Stimulated activated CD8-positive, alpha-beta memory T cell treated with anti-CD3 and anti-CD28 coated beads, Interleukin-7, amount 100 ng/mL, for 48 hours (primary cell): ENCODE measurements around the gene BOC.

Source experiments
- DNase-seq, 2 donors: peaks; one replicate each; pipeline ENCODE4 v3.0.0-alpha.2; 2020; ENCODE audit warnings: low read depth in 1 of 2; ENCODE audit errors: extremely low read depth in 1 of 2

BOC gene

DNA sequence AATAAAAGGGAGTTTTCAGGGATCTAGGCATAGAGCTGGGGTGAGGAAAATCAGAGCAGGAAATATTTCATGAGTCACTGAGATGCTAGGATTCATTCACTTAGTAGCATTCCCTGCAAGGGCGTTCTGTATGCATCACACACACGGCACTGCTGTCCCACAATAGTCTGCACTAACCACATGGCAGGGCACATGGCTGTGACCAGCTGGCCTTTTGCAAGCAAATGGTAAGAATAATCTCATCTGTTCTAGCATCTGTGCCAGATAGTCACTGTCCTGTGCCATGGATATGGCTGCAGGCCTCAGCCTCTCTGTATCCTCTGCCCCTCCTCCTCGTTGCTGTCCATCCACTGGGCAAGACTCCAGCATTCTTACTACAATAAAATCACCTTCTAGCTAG is 37.8 kb downstream of the BOC start:
- DNase-seq, result no peak

DNA sequence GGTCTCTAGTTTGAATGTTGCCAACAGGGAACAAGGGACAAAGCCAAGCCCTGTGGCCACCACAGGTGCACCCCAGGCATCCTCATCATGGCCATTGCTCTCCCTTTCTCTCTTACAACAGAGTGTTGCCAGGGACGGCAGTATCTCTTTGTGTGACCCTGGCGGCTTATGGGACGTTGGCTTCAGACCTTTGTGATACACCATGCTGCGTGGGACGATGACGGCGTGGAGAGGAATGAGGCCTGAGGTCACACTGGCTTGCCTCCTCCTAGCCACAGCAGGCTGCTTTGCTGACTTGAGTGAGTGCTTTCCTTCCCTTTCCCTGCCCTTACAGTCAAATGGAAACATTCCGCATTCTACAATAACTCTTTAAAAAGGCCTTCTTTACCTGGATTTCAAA is 38.2 kb downstream of the BOC start:
- DNase-seq, result no peak

DNA sequence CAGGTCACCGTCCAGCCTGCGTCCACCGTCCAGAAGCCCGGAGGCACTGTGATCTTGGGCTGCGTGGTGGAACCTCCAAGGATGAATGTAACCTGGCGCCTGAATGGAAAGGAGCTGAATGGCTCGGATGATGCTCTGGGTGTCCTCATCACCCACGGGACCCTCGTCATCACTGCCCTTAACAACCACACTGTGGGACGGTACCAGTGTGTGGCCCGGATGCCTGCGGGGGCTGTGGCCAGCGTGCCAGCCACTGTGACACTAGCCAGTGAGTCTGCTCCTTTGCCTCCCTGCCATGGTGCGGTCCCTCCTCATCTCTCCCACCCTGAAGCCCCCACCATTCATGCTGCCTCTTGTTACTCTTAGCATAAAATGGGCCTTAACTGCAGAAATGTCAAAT is 39.2 kb downstream of the BOC start:
- no peak for DNase-seq

DNA sequence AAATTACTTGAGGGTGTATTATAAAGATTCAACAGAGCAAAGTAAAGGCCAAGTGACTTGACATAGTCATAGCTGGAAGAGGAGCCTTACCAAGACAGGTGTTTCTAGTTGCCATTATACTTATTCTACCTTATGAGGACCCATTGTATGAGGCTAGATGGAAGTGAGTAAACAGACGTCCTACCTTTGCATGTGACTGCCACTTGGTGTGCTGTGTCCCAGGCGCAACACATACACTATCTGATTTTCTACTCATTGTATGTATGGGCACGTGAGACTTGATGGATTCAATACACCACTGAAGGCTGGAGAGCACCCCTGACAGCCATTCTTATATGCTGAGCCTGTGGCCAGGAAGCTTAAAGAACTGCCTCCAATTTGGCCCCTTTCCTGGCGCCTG is 40.5 kb downstream of the BOC start:
- no peak for DNase-seq

DNA sequence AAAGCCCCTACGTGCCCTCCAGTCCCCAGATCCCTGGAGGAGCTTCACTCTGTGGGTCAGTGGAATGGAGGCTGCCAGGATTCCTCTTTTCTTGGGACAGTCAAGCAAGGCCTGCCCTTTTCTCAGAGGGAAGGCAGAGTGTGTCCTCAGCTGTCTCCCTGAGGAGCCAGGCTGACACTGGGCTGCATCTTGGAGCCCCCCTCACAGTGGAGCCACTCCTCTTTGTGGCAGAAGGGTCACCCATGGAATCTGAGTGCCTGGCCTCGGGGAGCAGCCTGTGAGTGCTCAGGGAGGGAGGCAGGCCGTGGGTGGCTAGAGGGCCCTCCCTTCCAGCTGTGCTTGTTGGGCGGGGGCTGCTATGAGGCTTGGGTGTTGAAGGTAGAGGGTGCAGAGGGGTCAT is 41.2 kb downstream of the BOC start:
- DNase-seq, result no peak

DNA sequence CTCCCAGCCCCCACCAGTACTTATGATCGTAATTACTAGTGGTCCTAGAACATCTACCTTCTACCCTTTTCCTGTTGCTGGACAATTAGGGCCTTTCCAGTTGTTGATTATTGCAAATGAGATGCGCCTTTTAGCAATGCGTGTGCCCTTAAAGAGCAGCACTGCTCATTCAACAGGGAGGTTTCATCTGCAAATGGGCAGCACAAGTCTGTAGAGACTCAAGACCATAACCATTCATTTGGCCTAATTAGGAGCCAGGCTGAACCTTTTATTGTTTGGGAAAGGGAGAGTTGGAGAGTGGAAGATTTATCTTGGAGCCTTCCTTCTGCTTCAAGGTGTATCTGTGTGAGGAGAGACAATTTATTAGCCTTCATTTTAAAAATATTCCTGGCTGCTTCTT is 42.3 kb downstream of the BOC start:
- no peak for DNase-seq

DNA sequence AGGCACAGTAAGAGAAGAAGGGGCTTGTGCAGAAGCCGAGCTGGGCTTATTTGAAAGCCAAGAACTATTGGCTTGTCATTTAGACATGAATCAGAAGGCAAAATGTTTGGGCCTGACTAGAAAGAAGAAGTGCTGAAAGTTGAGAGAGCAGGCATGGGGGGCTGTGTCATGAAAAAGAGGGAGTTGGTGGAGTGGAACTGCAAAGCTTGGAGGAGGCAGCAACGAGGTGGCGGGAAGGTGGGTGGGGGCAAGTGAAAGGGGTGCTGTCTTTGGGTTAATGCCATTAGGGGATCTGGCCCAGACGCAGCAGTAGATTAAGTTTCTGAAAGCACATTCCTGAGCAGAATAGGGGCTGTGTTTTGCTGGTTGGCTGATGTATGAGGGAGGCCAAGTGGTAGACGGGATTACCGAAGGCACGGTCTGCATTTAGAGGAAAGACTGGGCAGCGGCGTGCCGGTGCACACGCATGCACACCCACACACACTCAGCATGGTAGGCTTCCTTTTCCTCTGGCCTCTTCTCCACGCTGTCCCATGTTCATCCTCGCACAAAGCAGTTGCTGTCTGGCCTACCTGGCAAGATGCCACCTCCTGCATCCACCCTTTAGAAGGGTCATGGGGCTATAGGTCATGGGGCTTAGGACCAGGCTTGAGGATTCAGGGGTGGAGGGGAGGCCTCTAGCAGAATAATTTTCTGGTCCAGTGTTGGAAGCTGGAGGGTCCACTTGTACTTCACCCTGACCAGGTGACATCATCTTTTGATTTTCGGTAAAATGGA is 43.0 kb downstream of the BOC start:
- no peak for DNase-seq

DNA sequence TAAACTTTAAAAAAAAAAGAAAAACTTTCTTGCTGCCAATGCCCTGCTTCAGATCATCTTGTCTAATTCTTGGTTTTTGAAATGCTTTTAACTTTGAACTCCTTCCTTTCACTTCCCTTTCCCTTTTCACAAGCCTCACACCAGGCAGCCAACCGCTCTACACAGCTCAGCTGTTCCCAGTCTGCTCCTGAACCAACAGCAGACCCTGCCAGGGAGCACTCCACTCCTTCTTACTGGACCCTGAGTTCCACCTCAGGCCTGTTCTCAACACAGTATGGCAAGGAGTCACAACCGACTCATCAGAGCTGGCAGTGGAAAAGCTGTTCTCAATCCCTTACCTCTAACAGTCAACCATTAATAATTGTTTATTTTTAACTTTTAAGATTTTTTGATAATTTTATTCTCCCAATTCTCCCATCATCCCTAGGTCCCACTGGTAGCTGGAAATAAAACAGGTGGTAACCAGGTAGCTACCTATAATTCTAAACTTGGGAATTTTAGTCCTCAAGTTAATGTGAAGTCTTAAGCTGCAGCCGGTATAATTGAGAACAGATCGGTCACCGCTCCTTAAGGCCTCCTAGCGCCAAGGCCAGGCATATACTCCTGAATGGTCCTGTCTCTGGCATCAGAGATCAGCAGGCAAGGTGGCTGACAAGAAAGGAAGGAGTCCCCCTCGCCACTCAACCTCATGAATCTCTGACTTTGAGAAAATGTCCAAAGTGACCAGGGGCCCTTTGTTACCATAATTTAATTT is 43.9 kb downstream of the BOC start:
- DNase-seq, result no peak

DNA sequence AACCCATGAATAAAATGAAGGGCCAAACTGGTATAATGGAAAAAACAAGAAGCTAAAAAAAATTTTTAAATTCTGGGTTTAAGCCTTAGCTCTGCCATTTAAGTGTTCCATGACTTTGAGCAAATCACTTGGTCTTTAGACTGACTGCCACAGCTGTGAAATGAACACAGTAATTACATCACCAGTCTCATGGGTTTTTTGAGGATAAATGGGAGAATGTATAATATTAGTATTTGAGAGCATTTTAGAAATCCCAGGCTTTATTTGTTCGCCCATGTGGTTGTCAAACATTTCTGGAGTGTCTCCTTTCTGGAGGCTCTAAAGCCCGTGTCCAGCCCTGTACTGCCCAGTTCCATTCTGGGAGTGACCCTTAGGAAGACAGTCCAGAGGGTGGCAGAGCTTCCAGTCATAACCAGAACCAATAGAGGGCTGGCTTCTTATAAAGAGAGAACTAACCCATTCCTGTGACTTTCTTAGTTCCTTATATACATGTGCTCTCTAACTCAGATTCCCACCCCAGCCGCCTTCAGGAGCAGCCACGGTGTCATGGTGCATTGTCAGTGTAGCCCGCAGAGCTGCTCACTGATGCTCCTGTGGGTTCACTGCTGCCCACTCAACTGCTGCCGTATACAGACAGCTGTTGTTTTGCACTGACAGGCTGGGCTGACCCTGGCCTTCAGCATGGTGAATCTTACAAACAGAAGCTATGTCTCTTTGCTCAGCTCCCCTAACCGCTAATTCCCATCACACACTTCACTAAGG is 44.7 kb downstream of the BOC start:
- DNase-seq, result no peak

DNA sequence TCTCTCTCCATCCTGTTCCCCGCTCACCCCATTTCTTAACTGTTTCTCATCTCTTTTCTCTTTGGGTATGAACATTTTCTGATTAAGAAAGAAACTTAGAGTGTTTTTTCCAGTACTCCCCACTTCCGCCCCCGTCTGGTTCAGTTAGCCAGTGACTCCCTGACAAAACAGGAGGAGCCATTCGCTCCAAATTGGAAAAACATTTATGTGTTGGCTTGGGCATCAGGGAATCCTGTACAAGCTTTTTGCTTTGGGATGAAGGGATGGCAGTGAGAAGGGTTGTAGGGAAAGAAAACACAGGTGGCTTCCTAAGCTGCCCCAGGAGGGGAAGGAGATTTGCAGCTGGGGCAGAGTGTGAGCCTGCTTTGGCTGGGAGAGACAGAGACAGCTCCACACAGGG is 47.0 kb downstream of the BOC start:
- DNase-seq, result no peak

DNA sequence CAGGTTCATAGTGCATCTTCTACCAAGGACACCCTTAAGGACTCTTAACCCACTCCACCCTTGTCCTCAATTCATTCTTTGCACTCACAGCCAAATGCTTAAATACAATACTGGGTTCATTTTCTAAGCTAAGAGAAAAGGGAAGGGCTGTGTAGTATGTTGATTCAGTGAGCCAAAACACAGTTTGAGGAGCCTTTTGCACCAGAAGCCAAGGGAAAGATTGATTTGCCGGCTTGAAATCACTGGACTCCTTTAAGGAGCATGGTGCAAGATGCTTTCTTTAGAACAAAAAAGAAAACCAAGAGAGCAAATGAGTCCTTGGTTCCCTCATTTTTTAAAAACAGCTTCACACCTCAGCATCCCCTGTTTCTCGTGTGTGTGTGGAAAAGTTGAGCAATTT is 47.8 kb downstream of the BOC start:
- DNase-seq, result no peak

DNA sequence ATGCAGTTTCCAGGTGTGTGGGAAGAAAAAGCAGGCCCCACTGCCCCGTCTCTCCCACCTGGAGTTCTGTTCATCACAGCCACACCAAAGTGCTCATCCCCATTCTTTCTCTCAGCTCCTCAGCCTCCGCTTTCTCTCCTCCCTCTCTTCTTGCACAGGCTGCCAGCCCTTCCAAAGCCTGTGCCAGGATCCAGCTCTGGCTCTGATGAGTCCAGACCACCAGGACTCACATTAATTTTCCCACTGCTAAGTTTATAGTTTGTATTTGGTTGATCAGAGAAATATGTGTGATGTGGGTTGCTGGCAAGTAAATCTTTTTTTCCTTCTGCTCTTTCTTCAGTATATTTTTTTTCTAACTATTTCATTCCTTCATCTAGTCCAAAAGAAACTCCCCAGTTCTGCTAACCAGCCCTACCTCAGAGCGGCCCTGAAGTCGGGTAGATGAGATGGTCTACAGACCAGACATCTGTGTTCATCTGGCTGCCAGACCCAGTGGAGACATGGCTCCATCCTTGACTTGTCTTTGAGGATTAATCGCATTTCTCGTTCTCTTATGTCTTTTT is 49.8 kb downstream of the BOC start:
- no peak for DNase-seq

DNA sequence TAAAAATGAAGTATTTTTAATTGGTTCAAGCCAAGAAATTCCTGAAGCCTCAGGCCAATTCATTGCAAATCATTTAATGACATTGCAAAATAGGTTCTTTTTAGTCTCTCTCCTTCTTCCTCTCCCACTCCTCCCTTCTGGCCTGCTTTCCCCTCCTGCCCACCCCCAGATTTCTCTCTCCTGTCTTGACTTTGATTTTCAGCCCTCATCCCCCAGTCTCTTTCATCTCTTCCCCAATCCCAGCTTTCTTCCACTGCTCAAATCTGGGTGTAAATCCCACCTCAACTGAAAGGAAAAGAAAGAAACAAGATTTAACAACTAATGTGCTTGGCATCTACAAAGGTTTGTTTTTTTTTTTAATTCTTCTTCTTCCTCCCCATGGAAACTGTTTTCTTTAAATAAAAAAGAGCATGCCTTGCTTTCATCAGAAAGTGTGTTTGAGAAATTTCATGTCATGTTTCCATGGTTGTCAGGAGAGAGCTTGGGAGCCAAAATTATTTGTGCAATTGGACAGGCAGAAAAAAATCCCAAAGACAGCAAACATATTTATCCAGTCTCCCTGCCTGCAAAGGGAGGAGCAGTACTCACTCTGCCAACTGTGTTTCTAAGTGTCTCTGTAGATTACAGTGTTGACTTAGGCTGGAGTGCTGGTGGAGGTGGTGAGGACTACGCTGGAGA is 50.4 kb downstream of the BOC start:
- no peak for DNase-seq

DNA sequence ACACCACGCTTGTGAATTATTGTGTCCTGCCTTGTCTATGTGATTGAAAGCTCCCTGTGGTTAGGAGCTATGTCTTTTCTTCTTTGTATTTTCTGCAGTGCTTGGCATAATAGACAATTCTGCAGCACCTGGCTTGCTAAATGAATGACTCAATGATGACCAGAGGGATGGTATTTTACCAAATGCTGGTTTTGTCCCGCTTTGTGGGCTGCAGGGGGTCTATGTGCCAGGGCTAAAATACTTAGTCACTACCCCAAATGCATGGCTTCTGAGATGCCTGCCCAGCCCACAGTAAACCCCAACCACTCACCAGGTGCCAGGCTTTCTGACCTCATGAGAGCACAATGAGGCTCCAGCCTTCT is 50.9 kb downstream of the BOC start:
- DNase-seq, result no peak

DNA sequence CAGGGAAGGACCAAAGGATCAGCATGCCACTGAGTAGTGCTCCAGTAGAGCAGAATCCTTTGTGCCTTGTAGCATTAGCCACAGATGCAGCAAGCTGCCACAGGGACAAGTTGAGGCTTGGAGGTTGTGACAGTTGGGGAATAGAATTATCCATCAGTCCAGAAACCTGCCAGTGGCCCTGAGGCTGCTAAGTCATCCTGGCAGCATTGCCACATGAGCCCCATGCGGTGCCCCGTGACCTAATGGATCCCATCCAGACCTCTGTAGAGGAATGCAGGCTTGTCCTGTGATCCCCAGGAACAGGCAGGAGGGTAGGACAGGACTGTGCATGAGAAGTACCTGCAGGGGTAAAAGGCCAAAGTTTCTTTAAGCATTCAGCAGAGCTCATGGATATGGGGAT is 51.7 kb downstream of the BOC start:
- DNase-seq, result no peak

DNA sequence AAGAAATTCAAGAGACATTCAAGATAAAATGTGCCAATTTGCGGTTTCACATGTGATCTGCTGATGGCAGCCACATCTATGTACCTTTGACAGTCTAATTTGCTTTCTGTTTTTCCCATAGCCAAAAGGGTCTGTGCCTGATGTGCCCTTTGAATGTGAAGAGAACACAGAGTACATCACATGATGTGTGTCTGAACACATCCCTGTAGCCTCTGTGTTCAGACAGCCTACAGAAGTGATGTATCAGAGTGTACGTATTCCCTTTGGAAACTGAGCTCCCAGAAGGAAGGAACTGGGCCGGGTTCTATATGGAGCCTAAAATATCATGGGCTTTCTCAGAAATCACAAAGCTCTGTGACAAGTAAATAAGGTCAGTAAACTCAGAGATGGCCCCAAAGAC is 52.4 kb downstream of the BOC start:
- no peak for DNase-seq

DNA sequence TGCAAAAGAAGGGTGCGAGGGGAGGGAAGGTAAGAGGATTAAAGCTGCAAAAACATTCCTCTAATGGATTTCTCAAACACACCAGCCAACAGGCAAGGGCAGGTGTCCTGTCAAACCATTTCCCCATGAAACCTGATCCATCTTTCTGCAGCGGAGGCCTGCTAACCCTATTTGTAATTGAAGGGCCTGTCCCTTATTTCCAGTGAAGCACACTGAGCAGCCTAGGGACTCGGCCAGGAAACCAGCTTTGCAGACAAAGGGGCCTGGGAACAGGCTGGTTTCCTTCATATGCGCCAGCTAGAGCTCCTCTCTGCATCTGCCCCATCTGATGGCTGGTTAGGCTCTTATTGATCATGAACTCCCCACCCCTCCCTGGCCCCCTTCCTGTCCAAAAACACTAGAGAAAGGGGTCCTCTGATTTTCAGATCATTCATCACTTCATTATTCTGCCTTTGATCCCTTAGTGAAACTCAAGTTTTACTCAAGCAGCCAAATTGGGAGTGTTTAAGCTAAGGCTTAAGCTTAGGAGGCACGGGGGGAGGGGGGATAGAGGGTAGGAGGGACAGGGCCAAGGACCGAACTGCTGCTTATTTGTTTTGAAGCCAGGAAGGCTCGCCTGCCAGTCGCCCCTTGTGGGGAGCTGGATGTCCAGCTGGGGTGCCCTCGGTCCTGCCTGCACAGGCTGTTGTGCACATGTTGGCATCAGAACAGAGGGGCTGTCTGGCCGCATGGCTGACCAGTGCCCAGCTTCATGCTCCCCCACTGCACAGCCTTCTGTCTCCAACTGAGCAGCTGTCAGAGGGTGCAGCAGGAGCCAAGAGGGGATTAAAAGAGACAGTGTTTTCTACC is 53.1 kb downstream of the BOC start:
- no peak for DNase-seq

DNA sequence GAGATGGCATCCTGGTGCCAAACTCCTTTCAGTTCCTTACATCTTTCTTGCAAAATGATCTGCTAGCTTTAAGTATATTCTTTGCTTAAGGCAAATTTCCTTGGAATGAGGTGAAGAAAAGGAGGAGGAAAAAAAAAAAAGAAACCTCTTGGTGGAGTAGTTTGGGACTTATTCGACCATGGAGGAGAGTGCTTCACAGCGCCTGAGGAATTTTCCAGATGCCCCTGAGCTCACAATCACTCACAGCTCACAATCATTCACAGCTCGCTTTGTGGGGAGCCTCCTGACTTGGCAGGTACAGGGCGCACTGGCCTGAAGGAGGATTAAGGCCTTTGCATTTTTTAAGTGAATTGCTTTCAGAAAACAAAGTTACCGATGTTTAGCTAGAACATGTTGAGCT is 53.9 kb downstream of the BOC start:
- no peak for DNase-seq

DNA sequence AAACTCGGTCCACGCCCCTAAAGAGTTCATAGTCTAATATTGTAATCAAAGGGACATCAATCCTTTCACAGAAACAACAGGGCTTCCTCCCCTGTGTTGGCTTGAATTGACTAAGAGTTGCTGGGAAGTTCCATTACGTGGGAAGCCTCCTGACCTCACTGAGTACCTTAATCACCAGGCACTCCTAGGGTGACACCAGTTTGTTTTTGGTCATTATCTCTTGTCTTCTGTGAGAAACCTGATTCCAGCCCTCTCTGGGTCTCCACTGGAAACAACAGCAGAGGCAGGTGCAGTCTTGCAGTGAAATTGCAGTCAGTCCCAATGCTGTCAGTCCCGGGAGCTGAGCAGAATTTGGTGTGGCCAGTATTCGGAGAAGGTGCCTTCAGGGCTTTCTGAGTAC is 55.4 kb downstream of the BOC start:
- DNase-seq, result no peak

DNA sequence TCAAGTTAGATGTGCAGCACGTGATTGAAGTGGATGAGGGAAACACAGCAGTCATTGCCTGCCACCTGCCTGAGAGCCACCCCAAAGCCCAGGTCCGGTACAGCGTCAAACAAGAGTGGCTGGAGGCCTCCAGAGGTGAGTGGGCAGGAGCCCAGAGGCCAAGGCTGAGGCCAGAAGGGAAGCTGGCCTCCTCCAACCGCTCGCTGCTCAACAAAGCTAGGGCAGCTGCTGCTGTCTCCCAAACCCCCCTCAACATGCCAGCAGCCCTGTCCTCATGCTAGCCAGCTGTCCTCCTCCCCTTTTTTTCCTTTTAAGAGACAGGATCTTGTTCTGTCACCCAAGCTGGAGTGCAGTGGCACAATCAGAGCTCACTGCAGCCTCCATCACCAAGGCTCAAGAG is 57.0 kb downstream of the BOC start:
- no peak for DNase-seq
